IMR-90 (cell line): ENCODE data around the gene ITGB2. TPM values are rescaled to one million over a fixed set of nuclear protein-coding genes. Genes with fewer than 3 reads are reported as not detected.

Experiments
- ATAC-seq: fragments of 200-7000 bp; cut with Tn5 transposase; 2 replicates; pipeline ENCODE4 v1.9.1; 2020; ENCODE audit warnings: low read depth, mild to moderate bottlenecking, moderate library complexity
- BruUV-seq: library from RNA; stranded (reverse); fragments of 400-500 nt; replicated peaks from 2 replicates; lab custom pipeline; 2021; lab: Mats Ljungman, UMichigan
- CTCF ChIA-PET: fragments of 300-600 bp; formaldehyde crosslinking; extraction: SDS; loops from one replicate; lab custom pipeline; 2021; ENCODE audit warnings: antibody characterized with exemption; lab: Yijun Ruan, JAX
- POLR2A ChIA-PET: fragments of 300-600 bp; sonication (Branson Sonifier 250); formaldehyde crosslinking; loops from one replicate; lab custom pipeline; 2022; ENCODE audit warnings: antibody characterized with exemption; ENCODE audit not compliant: unreplicated experiment; lab: Charles Lee
- DNase-seq: peaks from one replicate; pipeline ENCODE4 v3.0.0; 2013
- H2AFZ ChIP-seq: replicated peaks from 2 replicates; pipeline ENCODE3; 2013; ENCODE audit warnings: low read length, mild to moderate bottlenecking; ENCODE audit not compliant: poor library complexity
- H2AK5ac ChIP-seq: 2 replicates; pipeline ENCODE4 v1.6.1; 2013; ENCODE audit warnings: low read depth, low read length, inconsistent platforms
- H2AK9ac ChIP-seq: replicated peaks from 2 replicates; pipeline ENCODE3; 2013; ENCODE audit warnings: mild to moderate bottlenecking, low read depth, low read length, moderate library complexity; ENCODE audit not compliant: poor library complexity
- H2BK120ac ChIP-seq: 2 replicates; pipeline ENCODE4 v1.6.1; 2013; ENCODE audit warnings: low read depth, low read length, inconsistent platforms
- H2BK15ac ChIP-seq: 3 replicates; pipeline ENCODE4 v1.6.1; 2013; ENCODE audit warnings: low read depth, low read length, inconsistent platforms
- H2BK20ac ChIP-seq: 2 replicates; pipeline ENCODE4 v1.6.1; 2013; ENCODE audit warnings: low read depth, mild to moderate bottlenecking, inconsistent platforms, low read length, moderate library complexity
- H2BK5ac ChIP-seq: 2 replicates; pipeline ENCODE4 v1.6.1; 2013; ENCODE audit warnings: mild to moderate bottlenecking, low read depth, low read length, inconsistent platforms; ENCODE audit not compliant: poor library complexity, severe bottlenecking
- H3K14ac ChIP-seq: replicated peaks from 2 replicates; pipeline ENCODE4 v1.6.1; 2013; ENCODE audit warnings: low read depth, low read length, inconsistent platforms
- H3K18ac ChIP-seq: 2 replicates; pipeline ENCODE4 v1.6.1; 2013; ENCODE audit warnings: low read depth, low read length, control low read depth
- H3K23ac ChIP-seq: 2 replicates; pipeline ENCODE4 v1.6.1; 2013; ENCODE audit warnings: low read depth, low read length, inconsistent platforms
- H3K27ac ChIP-seq: 2 replicates; pipeline ENCODE4 v1.5.1; 2013; ENCODE audit warnings: mild to moderate bottlenecking, control low read depth, low read length; ENCODE audit not compliant: insufficient read depth
- H3K27me3 ChIP-seq: 2 replicates; pipeline ENCODE4 v1.6.1; 2013; ENCODE audit warnings: low read length; ENCODE audit not compliant: control insufficient read depth, insufficient read depth
- H3K36me3 ChIP-seq: 2 replicates; pipeline ENCODE4 v1.6.1; 2013; ENCODE audit warnings: low read length, mixed read lengths; ENCODE audit not compliant: control insufficient read depth, insufficient read depth
- H3K4ac ChIP-seq: 2 replicates; pipeline ENCODE4 v1.6.1; 2013; ENCODE audit warnings: low read depth, low read length, inconsistent platforms
- H3K4me1 ChIP-seq: 2 replicates; pipeline ENCODE4 v1.6.1; 2013; ENCODE audit warnings: low read length, mixed read lengths; ENCODE audit not compliant: control insufficient read depth, insufficient read depth
- H3K4me2 ChIP-seq: 2 replicates; pipeline ENCODE4 v1.6.1; 2013; ENCODE audit warnings: low read depth, mild to moderate bottlenecking, control low read depth, low read length, moderate library complexity
- H3K4me3 ChIP-seq: 2 replicates; pipeline ENCODE4 v1.5.1; 2013; ENCODE audit warnings: low read depth, mild to moderate bottlenecking, control low read depth, low read length, moderate library complexity; ENCODE audit not compliant: insufficient read depth
- H3K56ac ChIP-seq: 2 replicates; pipeline ENCODE4 v1.6.1; 2013; ENCODE audit warnings: low read length, inconsistent platforms; ENCODE audit not compliant: insufficient read depth; ENCODE audit errors: extremely low read depth
- H3K79me1 ChIP-seq, 2 experiments: 2 replicates each; pipeline ENCODE4 v1.6.1; 2013; ENCODE audit warnings: low read length in 2 of 2, inconsistent platforms in 1 of 2, low read depth in 1 of 2
- H3K9ac ChIP-seq: 2 replicates; pipeline ENCODE4 v1.6.1; 2013; ENCODE audit warnings: low read depth, low read length, control low read depth
- H3K9me1 ChIP-seq: 2 replicates; pipeline ENCODE4 v1.6.1; 2013; ENCODE audit warnings: low read length, inconsistent platforms; ENCODE audit not compliant: insufficient read depth
- H3K9me3 ChIP-seq: 2 replicates; pipeline ENCODE4 v1.6.1; 2013; ENCODE audit warnings: low read length; ENCODE audit not compliant: control insufficient read depth, insufficient read depth
- H4K20me1 ChIP-seq: 2 replicates; pipeline ENCODE4 v1.6.1; 2013; ENCODE audit warnings: low read length, inconsistent platforms; ENCODE audit not compliant: insufficient read depth
- H4K5ac ChIP-seq: 2 replicates; pipeline ENCODE4 v1.6.1; 2013; ENCODE audit warnings: mild to moderate bottlenecking, low read depth, low read length, control low read depth
- H4K8ac ChIP-seq, 2 experiments: 2 replicates each; pipeline ENCODE4 v1.6.1; 2013; ENCODE audit warnings: low read depth in 2 of 2, low read length in 2 of 2, control low read depth in 1 of 2, inconsistent platforms in 1 of 2
- H4K91ac ChIP-seq: 2 replicates; pipeline ENCODE4 v1.6.1; 2013; ENCODE audit warnings: low read depth, low read length, inconsistent platforms; ENCODE audit not compliant: insufficient read depth
- BHLHE40 ChIP-seq: fragments of 150-350 bp; IDR thresholded peaks from 2 replicates; pipeline ENCODE4 v1.6.1; 2016; ENCODE audit warnings: mild to moderate bottlenecking, low read depth, low read length
- CEBPB ChIP-seq: IDR thresholded peaks from 2 replicates; pipeline ENCODE4 v1.6.1; 2012; ENCODE audit warnings: low read depth, low read length, improper control_type of control experiment
- CHD1 ChIP-seq: IDR thresholded peaks from 2 replicates; pipeline ENCODE4 v1.6.1; 2012; ENCODE audit warnings: low read depth, low read length, improper control_type of control experiment
- FOS ChIP-seq: fragments of 150-350 bp; IDR thresholded peaks from 2 replicates; pipeline ENCODE4 v1.6.1; 2016; ENCODE audit warnings: low read depth, low read length
- MAFK ChIP-seq: IDR thresholded peaks from 2 replicates; pipeline ENCODE4 v1.6.1; 2012; ENCODE audit warnings: low read depth, low read length, improper control_type of control experiment
- MAZ ChIP-seq: IDR thresholded peaks from 2 replicates; pipeline ENCODE4 v1.6.1; 2012; ENCODE audit warnings: low read depth, mild to moderate bottlenecking, low read length, improper control_type of control experiment, moderate library complexity, borderline replicate concordance
- MXI1 ChIP-seq: IDR thresholded peaks from 2 replicates; pipeline ENCODE4 v1.6.1; 2012; ENCODE audit warnings: low read depth, mild to moderate bottlenecking, low read length, moderate library complexity, borderline replicate concordance
- NFE2L2 ChIP-seq: fragments of 150-350 bp; IDR thresholded peaks from 2 replicates; pipeline ENCODE4 v1.6.1; 2016; ENCODE audit warnings: low read depth, mild to moderate bottlenecking, low read length
- POLR2A ChIP-seq: IDR thresholded peaks from 2 replicates; pipeline ENCODE4 v1.6.1; 2012; ENCODE audit warnings: mild to moderate bottlenecking, low read depth, low read length
- RAD21 ChIP-seq: IDR thresholded peaks from 2 replicates; pipeline ENCODE4 v1.6.1; 2012; ENCODE audit warnings: low read length, improper control_type of control experiment
- RCOR1 ChIP-seq: IDR thresholded peaks from 2 replicates; pipeline ENCODE4 v1.6.1; 2012; ENCODE audit warnings: mild to moderate bottlenecking, low read length, improper control_type of control experiment; ENCODE audit not compliant: insufficient replicate concordance
- RFX5 ChIP-seq: IDR thresholded peaks from 2 replicates; pipeline ENCODE4 v1.8.0; 2012; ENCODE audit warnings: low read depth, mild to moderate bottlenecking, low read length, moderate library complexity
- SMC3 ChIP-seq: fragments of 150-350 bp; IDR thresholded peaks from 2 replicates; pipeline ENCODE4 v1.6.1; 2016; ENCODE audit warnings: low read depth, mild to moderate bottlenecking, antibody characterized with exemption, low read length, moderate library complexity
- WGBS, 2 experiments: methylation state at CpG; one replicate each; pipeline versions ENCODE4 v1.1.5 to v1.1.7; 2013; ENCODE audit warnings: missing lambda C conversion rate in 2 of 2; ENCODE audit not compliant: insufficient read length in 1 of 2; ENCODE audit errors: extremely low coverage in 2 of 2; 5-methylcytosine and 5-hydroxymethylcytosine counted together
- dilution Hi-C: fragments of 300-500 bp; cut with HindIII; formaldehyde crosslinking; loops from one replicate; pipeline ENCODE4 v1.14.3; 2018; ENCODE audit warnings: low sequenced_read_pairs; ENCODE audit not compliant: unreplicated experiment
- in situ Hi-C: fragments of 300-500 bp; cut with MboI; formaldehyde crosslinking; loops from 3 replicates; pipeline ENCODE4 v1.14.3; 2019; ENCODE audit warnings: low sequenced_read_pairs, inconsistent platforms, mixed read lengths
- intact Hi-C: fragments of 100-400 bp; cut with micrococcal nuclease; formaldehyde crosslinking; loops from 2 replicates; pipeline ENCODE4 v1.10.0; 2022
- polyA plus RNA-seq, 3 experiments: library from polyadenylated mRNA; depleted of rRNA; stranded (reverse); fragments of >200 nt; gene quantifications; 2 replicates each; pipeline ENCODE4 v1.2.3, GENCODE V29; 2012; ENCODE audit warnings: low replicate concordance in 1 of 3
- total RNA-seq: library from RNA; depleted of rRNA; stranded (reverse); fragments of >200 nt; gene quantifications from 2 replicates; pipeline ENCODE4 v1.2.3, GENCODE V29; 2012
- TF ChIP-seq, protein P1 (sequence below): fragments of 150-350 bp; IDR thresholded peaks from 2 replicates; pipeline ENCODE4 v1.6.1; 2017; ENCODE audit warnings: mild to moderate bottlenecking, antibody characterized with exemption, low read length, low read depth
- TF ChIP-seq, protein P2 (sequence below): fragments of 150-350 bp; IDR thresholded peaks from 2 replicates; pipeline ENCODE4 v1.6.1; 2016; ENCODE audit warnings: low read depth, mild to moderate bottlenecking, low read length, moderate library complexity, borderline replicate concordance
- TF ChIP-seq, protein P3 (sequence below): conservative IDR thresholded peaks from 2 replicates; pipeline ENCODE4 v1.5.1; 2012; ENCODE audit warnings: mild to moderate bottlenecking, low read depth, low read length, improper control_type of control experiment

Gene ITGB2
- total and polyA plus RNA-seq, 2 of the 4 experiments (the other 2 are of a cell fraction): 0.14 TPM; not detected in 1

GRCh38 chr21:44890338-44890931 is 30.3 kb downstream of the ITGB2 start:
- H3K9me3 ChIP-seq: peaks cover 7% of the 10 kb centered on the region
- no peak overlapping the region for H4K91ac ChIP-seq
- H3K27me3 ChIP-seq: peaks cover 58% of the 10 kb centered on the region
- H4K5ac ChIP-seq: no peak overlapping the region
- no peak overlapping the region for H2BK20ac ChIP-seq
- no peaks in the 10 kb centered on the region for H3K36me3 ChIP-seq
- ATAC-seq (no peak), DNase-seq (no peak)
- no peak overlapping the region for H3K27ac ChIP-seq
- no peak overlapping the region for H3K56ac ChIP-seq
- H3K4me3 ChIP-seq: no peak overlapping the region
- no peak overlapping the region for H3K14ac ChIP-seq
- no peaks in the 10 kb centered on the region for H3K4me1 ChIP-seq
- H2AFZ ChIP-seq: no peak overlapping the region
- 0 out of 2 replicates have a peak, but pooled peaks cover 5% of the 10 kb centered on the region for H4K20me1 ChIP-seq
- no peak overlapping the region for H4K8ac ChIP-seq
- no peak overlapping the region for H3K9ac ChIP-seq
- no peak overlapping the region for H3K4me2 ChIP-seq
- no peak overlapping the region for H3K23ac ChIP-seq
- CTCF ChIA-PET: no interaction called here
- intact Hi-C loops (loop anchor here (5.0 kb wide), 1 partner anchor 247 kb away; no protein-coding TSS in a partner anchor), dilution Hi-C loops (no loop called here), in situ Hi-C loops (no loop called here)
- H2BK120ac ChIP-seq: no peak overlapping the region
- WGBS, 2 experiments: 74% methylated on average over 9 of the region's 24 CpGs; no CpG with 5 or more reads in 1 of the 2 experiments
- H2BK15ac ChIP-seq: no peak overlapping the region
- POLR2A ChIA-PET: no interaction called here
- H3K18ac ChIP-seq: no peak overlapping the region
- no peak overlapping the region for H3K4ac ChIP-seq
- no peak overlapping the region for H2AK5ac ChIP-seq
- no TSS peak for BruUV-seq
- no peak for TF ChIP-seq NFE2L2
- TF ChIP-seq RFX5: no peak
- TF ChIP-seq BHLHE40: no peak
- TF ChIP-seq FOS: no peak
- no peak for TF ChIP-seq MXI1
- TF ChIP-seq, protein P1, sequence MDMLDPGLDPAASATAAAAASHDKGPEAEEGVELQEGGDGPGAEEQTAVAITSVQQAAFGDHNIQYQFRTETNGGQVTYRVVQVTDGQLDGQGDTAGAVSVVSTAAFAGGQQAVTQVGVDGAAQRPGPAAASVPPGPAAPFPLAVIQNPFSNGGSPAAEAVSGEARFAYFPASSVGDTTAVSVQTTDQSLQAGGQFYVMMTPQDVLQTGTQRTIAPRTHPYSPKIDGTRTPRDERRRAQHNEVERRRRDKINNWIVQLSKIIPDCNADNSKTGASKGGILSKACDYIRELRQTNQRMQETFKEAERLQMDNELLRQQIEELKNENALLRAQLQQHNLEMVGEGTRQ: no peak
- no peak for TF ChIP-seq SMC3
- TF ChIP-seq CHD1: no peak
- TF ChIP-seq RAD21: no peak
- TF ChIP-seq, protein P2, sequence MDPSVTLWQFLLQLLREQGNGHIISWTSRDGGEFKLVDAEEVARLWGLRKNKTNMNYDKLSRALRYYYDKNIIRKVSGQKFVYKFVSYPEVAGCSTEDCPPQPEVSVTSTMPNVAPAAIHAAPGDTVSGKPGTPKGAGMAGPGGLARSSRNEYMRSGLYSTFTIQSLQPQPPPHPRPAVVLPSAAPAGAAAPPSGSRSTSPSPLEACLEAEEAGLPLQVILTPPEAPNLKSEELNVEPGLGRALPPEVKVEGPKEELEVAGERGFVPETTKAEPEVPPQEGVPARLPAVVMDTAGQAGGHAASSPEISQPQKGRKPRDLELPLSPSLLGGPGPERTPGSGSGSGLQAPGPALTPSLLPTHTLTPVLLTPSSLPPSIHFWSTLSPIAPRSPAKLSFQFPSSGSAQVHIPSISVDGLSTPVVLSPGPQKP: no peak
- TF ChIP-seq, protein P3, sequence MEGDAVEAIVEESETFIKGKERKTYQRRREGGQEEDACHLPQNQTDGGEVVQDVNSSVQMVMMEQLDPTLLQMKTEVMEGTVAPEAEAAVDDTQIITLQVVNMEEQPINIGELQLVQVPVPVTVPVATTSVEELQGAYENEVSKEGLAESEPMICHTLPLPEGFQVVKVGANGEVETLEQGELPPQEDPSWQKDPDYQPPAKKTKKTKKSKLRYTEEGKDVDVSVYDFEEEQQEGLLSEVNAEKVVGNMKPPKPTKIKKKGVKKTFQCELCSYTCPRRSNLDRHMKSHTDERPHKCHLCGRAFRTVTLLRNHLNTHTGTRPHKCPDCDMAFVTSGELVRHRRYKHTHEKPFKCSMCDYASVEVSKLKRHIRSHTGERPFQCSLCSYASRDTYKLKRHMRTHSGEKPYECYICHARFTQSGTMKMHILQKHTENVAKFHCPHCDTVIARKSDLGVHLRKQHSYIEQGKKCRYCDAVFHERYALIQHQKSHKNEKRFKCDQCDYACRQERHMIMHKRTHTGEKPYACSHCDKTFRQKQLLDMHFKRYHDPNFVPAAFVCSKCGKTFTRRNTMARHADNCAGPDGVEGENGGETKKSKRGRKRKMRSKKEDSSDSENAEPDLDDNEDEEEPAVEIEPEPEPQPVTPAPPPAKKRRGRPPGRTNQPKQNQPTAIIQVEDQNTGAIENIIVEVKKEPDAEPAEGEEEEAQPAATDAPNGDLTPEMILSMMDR: no peak
- TF ChIP-seq RCOR1: no peak
- no peak for TF ChIP-seq MAFK
- no peak for TF ChIP-seq CEBPB
- no peak for TF ChIP-seq POLR2A
- no peak for TF ChIP-seq MAZ
- H2AK9ac ChIP-seq: no peak overlapping the region
- no peak overlapping the region for H2BK5ac ChIP-seq
- H3K79me1 ChIP-seq: no peaks in the 10 kb centered on the region
- H3K9me1 ChIP-seq: no peaks in the 10 kb centered on the region
